GM21381 (cell line): ENCODE data around the gene TRNT1.
A peak's percentile ranks its signal among the peaks of the same experiment; 100 is the strongest.

Experiments used
- ATAC-seq: cut with Tn5 transposase; IDR thresholded peaks from one replicate; pipeline ENCODE4 v1.9.1; 2021; ENCODE audit warnings: mild to moderate bottlenecking, moderate library complexity; ENCODE audit not compliant: unreplicated experiment

The TRNT1 gene

GRCh38 chr3:3110749-3111361 lies 15.9 kb upstream of the TRNT1 start:
- ATAC-seq: no peak

GRCh38 chr3:3113042-3113709 lies 13.6 kb upstream of the TRNT1 start:
- no peak for ATAC-seq

GRCh38 chr3:3117651-3118050 lies 9.1 kb upstream of the TRNT1 start:
- ATAC-seq: no peak

- ATAC-seq: peak; percentile 48
These were observed 7.3 kb upstream of the TRNT1 start for GRCh38 chr3:3119393-3119851.

GRCh38 chr3:3125977-3126376 lies 763 bp upstream of the TRNT1 start:
- no peak for ATAC-seq

GRCh38 chr3:3127432-3128010 lies 781 bp downstream of the TRNT1 start:
- ATAC-seq: peak; percentile 20

GRCh38 chr3:3129579-3129978 lies 2.8 kb downstream of the TRNT1 start:
- no peak for ATAC-seq

- ATAC-seq: no peak
These were observed 6.8 kb downstream of the TRNT1 start for GRCh38 chr3:3133500-3133899.

- no peak for ATAC-seq
These were observed 8.2 kb downstream of the TRNT1 start for GRCh38 chr3:3134750-3135448.

GRCh38 chr3:3137526-3137925 lies 10.8 kb downstream of the TRNT1 start:
- no peak for ATAC-seq

GRCh38 chr3:3141939-3142338 lies 15.2 kb downstream of the TRNT1 start:
- no peak for ATAC-seq

GRCh38 chr3:3145831-3146230 lies 19.1 kb downstream of the TRNT1 start:
- no peak for ATAC-seq

GRCh38 chr3:3149560-3149959 lies 22.8 kb downstream of the TRNT1 start:
- ATAC-seq: no peak

GRCh38 chr3:3151513-3151912 lies 24.8 kb downstream of the TRNT1 start:
- no peak for ATAC-seq

GRCh38 chr3:3154879-3155610 lies 28.3 kb downstream of the TRNT1 start:
- no peak for ATAC-seq

- no peak for ATAC-seq
These were observed 30.7 kb downstream of the TRNT1 start for GRCh38 chr3:3157484-3157883.

- ATAC-seq: no peak
These were observed 34.1 kb downstream of the TRNT1 start for GRCh38 chr3:3160826-3161225.

GRCh38 chr3:3165241-3165640 lies 38.5 kb downstream of the TRNT1 start:
- ATAC-seq: no peak

- ATAC-seq: no peak
These were observed 38.9 kb downstream of the TRNT1 start for GRCh38 chr3:3165650-3166049.

- no peak for ATAC-seq
These were observed 44.3 kb downstream of the TRNT1 start for GRCh38 chr3:3170998-3171397.

- no peak for ATAC-seq
These were observed 45.9 kb downstream of the TRNT1 start for GRCh38 chr3:3172627-3173026.
